Measurements from ENCODE around the gene BHLHE40.

Gene BHLHE40

DNA sequence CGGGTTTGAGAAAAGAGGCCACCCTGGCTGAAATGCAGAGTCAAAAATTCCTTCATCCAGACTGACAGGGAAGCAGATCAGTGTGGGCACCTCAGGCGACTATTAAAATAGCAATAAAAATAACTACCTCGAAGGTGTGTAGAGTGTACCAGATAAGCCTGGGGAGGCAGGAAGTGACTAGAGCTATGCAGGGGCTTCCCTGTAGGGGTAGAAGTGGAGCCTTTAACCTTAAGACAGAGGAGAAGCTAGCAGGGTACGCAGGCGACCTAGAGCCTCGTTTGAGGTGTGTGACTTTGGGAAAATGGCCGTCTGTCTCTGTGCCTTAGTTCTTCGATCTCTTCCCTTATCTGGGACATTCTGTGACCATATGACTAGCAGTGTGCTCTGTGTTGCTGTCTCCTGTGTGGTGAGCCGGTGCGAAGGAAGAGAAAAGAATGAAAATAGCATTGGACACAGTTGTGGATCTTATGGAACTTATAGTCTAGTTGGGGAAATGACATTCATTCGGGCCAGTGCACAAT, 17.6 kb downstream of the BHLHE40 start:
- DNase-seq (ENCODE audit: extremely low read depth in 1 of 2, low read depth in 1 of 2): no peak

DNA sequence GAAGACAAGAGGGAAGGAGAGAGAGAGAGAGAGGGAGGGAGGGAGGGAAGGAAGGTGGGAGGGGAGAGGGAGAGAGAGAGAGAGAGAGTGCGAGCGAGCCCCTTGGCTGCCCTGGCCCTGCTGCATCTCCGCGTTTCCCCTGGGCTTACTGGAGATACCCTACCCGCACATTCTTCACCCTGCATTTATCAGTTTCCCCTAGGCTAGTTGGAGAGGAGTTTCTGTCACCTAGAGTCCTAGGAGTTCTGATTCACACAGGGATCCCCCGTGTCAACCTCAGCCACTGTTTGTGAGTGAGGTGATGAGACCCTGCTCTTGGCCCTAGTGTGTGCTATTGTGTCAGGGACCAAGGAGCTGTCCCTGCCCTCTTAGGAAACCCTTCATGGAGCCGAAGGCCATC, 18.7 kb downstream of the BHLHE40 start:
- no peak for DNase-seq (ENCODE audit: extremely low read depth in 1 of 2, low read depth in 1 of 2)

GRCh38 chr3:4999531-5000184, 20.4 kb downstream of the BHLHE40 start:
- DNase-seq (ENCODE audit: extremely low read depth in 1 of 2, low read depth in 1 of 2): no peak

- DNase-seq (ENCODE audit: extremely low read depth in 1 of 2, low read depth in 1 of 2): no peak
Observed at GRCh38 chr3:5001135-5001534, 21.9 kb downstream of the BHLHE40 start.

DNA sequence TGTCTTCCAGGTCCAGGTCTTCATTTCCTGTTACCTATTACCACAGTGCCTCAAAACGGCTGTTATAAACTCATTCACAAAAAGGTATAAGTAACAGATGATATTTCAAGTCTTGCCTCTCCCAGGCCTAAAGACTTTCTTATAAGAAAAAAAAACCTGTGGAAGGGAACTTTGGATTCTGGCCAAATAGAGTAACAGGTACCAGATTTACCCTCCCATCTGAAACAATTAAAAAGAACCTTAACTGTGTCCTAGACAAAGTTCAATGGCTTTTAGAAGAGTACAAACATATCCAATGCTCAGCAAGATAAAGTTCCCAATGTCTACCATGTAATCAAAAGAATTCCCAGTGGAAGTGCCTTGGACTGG, 22.6 kb downstream of the BHLHE40 start:
- no peak for DNase-seq (ENCODE audit: extremely low read depth in 1 of 2, low read depth in 1 of 2)

DNA sequence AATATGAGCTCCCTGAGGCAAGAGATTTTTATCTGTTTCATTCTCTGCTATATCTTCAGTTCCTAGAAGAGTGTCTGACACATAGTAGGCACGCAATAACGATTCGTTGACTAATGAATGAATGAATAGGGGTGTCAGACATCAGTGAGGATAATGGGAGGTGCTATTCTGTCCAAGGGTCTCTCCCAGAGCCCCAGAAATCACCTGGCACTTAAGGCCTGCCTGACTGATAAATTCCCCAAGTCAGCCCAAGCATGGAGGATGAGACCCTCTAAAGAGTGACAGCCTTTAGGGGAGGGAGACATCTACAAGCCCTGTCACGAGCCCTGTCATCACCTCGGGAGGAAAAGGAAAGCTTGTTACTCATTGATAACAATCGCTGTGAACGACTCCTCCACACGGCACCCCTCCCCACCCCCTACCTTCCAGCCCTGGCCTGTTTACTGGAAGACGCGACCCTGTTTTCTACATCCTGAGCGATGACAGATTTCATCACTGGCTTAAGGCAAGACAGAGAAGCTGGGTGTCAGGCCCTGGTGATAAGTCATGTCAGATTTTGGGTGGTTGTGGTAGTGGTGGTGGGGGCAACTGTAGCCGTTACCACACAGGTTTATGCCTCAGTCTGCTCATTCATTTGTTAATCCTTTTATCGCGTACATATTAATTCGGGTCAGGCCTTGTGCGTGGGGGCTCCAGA, 23.1 kb downstream of the BHLHE40 start:
- peak in 1 of 2 donors; percentile 40 for DNase-seq (ENCODE audit: extremely low read depth in 1 of 2, low read depth in 1 of 2)

- DNase-seq (ENCODE audit: extremely low read depth in 1 of 2, low read depth in 1 of 2): no peak
Observed at GRCh38 chr3:5002871-5003247, 23.6 kb downstream of the BHLHE40 start.

GRCh38 chr3:5004319-5005152, 25.3 kb downstream of the BHLHE40 start:
- no peak for DNase-seq (ENCODE audit: extremely low read depth in 1 of 2, low read depth in 1 of 2)

DNA sequence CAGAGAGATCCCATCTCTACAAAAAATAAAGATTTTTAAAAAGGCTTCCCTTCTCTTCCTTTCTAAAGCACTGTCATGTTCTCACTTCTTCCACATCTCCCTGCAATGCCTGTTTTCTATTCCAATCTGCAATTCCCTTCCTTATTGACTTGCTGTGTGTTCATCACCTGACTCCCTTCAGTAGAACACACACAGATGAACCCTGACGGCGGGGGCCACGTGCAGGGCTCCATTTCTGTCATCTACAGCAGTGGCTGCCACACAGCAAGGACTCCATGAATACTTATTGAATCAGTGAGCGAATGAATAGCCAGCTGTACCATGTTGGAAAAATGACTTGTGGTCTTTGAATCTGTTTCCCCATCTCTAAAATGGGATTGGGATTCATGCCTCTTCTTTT, 26.1 kb downstream of the BHLHE40 start:
- no peak for DNase-seq (ENCODE audit: extremely low read depth in 1 of 2, low read depth in 1 of 2)

- peak; percentile 28 to 33 for DNase-seq (ENCODE audit: extremely low read depth in 1 of 2, low read depth in 1 of 2)
Observed at GRCh38 chr3:5006755-5007202, 27.5 kb downstream of the BHLHE40 start.

- DNase-seq (ENCODE audit: extremely low read depth in 1 of 2, low read depth in 1 of 2): no peak
Observed at GRCh38 chr3:5007873-5008272, 28.6 kb downstream of the BHLHE40 start.

DNA sequence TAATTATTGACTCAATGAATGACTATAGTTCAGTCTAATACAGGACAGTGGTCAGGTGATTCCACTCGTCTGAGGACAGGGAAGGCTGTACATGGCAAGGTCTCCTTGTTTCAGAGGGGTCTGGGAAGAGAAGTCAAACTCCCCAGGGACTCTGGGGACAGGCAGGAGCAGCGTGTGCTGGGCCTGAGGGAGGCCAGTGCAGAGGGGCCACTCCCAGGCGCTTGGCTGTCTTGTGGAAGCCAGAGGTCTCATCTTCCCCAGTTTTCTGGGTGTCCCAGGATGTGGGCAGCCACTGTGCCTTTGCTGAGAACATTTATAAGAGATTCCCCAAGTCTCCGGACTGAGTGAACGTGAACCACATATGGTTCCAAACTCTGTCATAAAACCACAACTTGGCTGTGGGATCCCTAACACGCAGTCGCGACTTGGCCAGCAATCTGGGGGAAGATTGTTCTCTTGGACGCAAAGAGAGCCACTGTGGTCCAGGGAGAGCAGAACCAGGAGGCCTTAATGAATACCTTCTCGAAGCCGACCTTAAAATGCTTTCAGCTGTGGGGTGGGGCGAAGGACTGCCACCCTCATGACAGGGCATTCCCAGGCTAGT, 30.4 kb downstream of the BHLHE40 start:
- DNase-seq (ENCODE audit: extremely low read depth in 1 of 2, low read depth in 1 of 2): no peak

- no peak for DNase-seq (ENCODE audit: extremely low read depth in 1 of 2, low read depth in 1 of 2)
Observed at GRCh38 chr3:5010140-5010539, 30.9 kb downstream of the BHLHE40 start.

DNA sequence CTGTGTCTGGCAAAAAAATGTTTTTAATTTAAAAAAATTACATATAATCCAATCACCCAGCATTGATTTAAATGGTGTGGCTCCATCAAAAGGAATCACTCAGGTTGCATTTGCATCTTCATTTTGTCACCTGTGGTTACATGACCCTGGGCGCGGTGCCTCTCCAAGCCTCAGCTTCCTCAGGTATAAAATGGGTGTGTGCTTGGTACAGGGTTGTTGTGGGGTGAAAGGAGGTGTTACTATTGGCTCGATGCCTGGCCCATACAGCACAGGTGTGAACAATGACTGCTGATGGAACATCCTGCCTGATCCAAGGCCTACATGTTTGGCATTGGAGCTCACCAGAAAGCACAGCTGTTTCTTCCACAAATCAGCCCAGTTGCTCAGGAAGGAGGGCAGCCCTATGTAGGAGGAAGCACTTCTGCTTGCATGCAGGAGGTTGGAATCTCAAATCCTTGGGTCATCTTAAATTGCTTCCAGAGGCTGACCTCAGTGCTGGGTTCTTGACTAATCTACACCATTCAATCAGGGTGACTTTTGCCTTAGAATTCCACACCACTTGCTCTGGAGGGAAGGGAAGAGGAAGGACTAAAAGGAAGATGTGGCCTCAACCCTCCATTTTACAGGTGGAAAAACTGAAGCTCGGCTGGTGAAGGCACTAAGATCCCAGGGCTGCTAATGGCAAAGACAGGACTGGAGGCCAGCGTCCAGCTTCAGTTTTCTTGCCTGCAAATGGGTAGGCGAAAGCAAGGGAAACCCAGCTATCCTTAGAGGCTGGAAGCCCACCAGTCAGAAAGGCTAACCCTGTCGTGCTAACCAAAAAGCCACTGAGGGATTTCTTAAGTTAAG, 31.7 kb downstream of the BHLHE40 start:
- DNase-seq (ENCODE audit: extremely low read depth in 1 of 2, low read depth in 1 of 2): no peak

- no peak for DNase-seq (ENCODE audit: extremely low read depth in 1 of 2, low read depth in 1 of 2)
Observed at GRCh38 chr3:5011555-5012256, 32.5 kb downstream of the BHLHE40 start.

GRCh38 chr3:5012367-5012766, 33.1 kb downstream of the BHLHE40 start:
- no peak for DNase-seq (ENCODE audit: extremely low read depth in 1 of 2, low read depth in 1 of 2)

DNA sequence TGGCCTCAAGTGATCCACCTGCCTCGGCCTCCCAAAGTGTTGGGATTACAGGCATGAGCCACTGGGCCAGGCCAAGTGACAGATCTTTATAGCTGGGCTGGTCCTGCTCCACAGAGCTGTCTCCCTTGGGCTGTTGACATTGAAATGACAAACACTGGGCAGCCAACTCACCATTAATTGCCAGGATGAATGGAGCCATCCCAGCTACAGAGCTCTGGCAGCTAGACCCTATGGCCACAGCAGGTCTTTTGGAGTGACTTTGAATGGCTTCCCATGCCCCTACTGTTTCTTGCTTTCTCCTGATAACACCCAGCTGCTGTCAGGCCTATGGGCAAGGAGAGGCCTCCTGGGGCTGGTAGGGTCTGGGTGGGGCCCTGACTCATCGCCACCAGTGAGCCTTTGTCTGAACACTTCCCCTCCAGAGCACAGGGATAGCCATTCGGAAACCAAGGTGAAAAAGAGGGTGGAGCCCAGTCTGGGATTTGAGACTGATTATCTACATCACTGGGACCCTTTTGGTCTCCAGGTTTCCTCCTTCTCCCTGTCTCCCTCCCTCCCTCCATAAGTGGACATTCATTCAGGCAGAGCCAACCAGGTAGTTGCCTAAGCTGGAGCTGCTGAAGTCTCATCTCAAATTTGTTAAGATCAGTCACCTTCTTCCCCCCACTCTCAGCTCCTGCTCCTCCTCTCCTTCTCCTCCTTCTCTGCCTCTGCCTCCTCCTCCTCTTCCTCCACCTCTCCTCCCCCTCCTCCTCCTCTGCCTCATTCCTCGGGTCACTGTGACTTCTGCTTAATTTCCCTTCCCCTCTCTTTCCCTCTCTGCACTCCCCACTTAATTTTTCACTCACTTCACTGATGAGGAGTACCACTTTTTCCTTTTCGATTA, 34.0 kb downstream of the BHLHE40 start:
- DNase-seq (ENCODE audit: extremely low read depth in 1 of 2, low read depth in 1 of 2): no peak

DNA sequence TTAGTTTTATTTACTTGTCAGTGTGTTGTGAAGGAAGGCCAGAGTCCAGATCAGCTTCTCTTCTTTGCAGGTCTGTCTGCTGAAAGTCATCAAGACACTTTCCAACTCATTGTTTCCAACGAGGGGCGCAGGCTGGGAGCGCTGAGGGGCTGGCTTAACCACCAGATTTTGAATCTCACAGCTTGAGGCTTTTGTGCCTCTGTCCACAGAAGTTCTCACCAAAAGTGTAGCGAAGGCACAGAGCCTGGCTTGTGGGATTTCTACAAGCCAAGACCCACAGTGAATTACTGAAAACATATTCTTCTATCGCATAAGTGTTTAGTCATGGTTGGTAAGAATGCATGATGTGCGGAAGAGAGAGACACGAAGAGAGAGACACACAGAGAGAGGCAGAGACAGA, 35.2 kb downstream of the BHLHE40 start:
- no peak for DNase-seq (ENCODE audit: extremely low read depth in 1 of 2, low read depth in 1 of 2)

GRCh38 chr3:5015056-5015455, 35.8 kb downstream of the BHLHE40 start:
- no peak for DNase-seq (ENCODE audit: extremely low read depth in 1 of 2, low read depth in 1 of 2)
